Umbilical cord (tissue), 2 donors: ENCODE results near the gene RAB26. TPM values are rescaled to one million over a fixed set of nuclear protein-coding genes. Genes with fewer than 3 reads are reported as not detected.
"Not testable (repeated sequence)": the region's sequence is repeated elsewhere in the genome, so short reads cannot be mapped to it uniquely, and the experiment has no call there.

Source experiments
- DNase-seq: peaks from one replicate; pipeline ENCODE4 v3.0.0-alpha.2; 2015; ENCODE audit warnings: low spot score
- total RNA-seq: library from RNA; depleted of rRNA; stranded (reverse); fragments of >200 nt; gene quantifications from one replicate; pipeline ENCODE4 v1.2.3, GENCODE V29; 2014; ENCODE audit warnings: low replicate concordance; ENCODE audit not compliant: insufficient read depth

The RAB26 gene, protein sequence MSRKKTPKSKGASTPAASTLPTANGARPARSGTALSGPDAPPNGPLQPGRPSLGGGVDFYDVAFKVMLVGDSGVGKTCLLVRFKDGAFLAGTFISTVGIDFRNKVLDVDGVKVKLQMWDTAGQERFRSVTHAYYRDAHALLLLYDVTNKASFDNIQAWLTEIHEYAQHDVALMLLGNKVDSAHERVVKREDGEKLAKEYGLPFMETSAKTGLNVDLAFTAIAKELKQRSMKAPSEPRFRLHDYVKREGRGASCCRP
- 0.48 TPM for total RNA-seq

DNA sequence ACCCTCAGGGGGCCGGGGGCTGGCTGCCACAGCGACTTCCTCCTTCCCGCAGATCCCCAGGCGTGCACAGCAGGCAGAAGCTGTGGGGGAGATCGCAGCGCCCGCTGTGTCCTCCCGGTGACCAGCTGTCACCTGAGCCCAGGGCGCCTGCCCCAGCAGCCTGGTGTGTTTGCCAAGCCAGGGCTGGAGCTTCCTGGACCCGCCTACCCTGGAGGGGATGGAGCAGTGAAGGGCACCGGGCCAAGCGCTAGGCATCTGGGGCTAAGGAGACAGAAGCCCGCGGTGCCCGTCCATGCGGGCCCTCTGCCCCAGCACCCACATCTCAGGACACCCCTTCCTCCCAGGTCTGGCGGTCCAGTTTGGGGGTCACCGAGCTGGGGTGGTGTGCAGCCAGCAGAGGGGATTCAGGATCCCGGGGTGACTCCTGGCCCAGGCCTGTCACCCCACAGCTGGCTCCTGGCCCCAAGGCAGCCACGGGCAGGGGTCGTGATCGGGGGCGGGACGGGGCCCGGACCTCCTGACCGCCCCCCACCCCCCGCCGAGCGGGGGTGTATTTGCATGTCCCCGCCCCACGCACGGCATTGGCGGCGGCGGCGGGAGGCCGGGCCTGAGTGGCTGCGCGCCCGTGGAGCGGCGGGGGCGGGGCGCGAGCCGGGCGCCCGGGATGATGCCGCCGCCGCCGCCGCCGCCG lies at the start of gene RAB26:
Gene RAB26 (plus strand): TSS at position 645 of the 691 bp plus-strand sequence. CDS start 159 bp downstream, outside the sequence.
- DNase-seq, result peak; percentile 60

DNA sequence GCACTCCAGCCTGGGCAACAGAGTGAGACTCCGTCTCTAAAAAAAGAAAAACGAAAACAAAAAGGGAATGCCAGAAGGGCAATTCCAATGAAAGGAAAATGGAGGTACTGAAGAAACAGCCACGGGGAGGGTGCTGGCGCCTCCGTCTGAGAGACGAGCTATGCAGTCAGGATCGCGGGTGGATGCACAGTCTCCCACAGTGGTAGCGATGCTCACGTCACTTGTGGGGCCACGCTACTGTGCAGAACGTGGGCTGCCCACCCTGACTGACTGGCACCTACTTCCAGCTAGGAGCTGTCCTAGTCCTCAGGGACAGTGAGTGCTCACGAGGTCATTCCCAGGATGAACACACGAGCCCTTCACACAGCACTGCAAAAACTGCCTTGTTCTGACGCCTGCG lies 46.8 kb upstream of the RAB26 start:
- DNase-seq, result not testable (repeated sequence)

DNA sequence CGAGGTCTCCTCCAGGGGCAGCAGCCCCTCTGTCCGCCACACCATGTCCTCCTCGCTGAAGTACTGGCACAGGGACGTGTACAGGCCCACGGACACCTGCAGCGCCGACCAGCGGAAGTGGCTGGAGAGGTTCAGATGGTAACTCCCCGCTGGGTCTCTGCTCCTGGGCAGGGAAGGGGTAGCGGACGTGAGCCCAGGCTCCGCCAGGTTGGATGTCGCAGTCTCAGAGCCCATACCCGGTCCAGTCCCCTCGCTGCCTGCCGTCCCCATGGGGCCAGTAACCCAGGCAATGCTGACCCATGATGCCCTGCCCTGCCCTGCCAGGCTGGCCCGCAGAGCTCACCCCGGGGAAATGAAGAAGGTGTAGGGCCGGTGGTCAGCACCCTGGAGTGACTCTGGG lies 46.0 kb upstream of the RAB26 start:
- DNase-seq, result no peak

DNA sequence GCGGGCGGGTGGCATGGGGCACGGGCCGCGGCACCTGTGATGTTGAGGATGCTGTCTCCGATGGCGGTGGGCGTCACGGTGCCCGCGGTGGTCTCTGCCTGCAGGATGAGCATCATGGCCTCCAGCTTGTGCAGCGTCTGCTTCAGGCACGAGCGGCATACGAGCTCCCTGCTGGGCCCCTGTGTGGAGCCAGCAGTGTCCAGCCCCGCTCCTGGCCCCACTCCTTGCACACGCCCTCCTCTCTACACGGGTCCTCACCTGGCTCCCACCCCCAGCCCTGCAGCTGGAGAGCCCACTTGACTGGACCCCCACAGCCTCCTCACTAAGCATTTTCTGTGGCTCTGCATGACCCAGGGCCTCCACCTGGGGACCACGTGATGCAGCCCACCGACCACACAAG lies 44.0 kb upstream of the RAB26 start:
- DNase-seq, result not testable (repeated sequence)

DNA sequence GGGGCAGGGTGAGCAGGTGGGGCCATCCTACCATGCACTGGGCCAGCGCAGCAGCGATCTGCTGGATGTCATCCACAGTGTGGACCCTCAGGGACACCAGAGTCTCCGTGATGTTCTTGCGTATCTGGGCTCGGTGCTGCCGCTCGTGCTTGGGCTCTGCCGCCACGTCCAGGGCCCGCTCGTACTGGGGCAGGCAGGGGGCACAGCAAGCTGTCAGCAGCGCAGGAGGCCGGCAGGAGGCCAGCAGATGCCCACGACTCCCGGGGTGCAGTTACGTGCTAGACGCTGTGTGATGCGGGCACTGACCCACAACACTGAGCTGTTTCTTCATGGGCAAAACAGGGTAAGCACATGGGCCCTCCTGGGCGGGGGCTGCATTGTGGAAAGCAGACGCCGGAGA lies 43.1 kb upstream of the RAB26 start:
- not testable (repeated sequence) for DNase-seq

DNA sequence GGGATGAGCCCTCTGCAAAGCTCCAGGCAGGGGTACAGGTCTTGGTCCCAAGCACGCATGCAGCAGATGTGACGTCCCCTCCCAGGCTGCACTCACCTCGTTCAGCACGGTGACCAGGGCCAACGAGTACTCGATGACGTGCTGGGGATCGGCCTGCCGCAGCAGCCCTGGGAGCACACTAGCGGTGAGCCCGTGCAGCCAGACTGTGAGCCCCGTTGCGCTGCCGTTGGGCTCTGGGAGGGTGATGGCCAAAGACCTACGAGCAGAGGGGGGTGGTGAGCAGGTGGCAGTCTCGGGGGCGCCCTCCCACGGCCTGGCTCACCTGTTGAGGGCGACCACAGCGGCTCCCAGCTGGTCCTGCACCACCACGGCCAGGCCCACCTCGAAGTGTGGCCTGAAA lies 42.7 kb upstream of the RAB26 start:
- DNase-seq, result not testable (repeated sequence)

DNA sequence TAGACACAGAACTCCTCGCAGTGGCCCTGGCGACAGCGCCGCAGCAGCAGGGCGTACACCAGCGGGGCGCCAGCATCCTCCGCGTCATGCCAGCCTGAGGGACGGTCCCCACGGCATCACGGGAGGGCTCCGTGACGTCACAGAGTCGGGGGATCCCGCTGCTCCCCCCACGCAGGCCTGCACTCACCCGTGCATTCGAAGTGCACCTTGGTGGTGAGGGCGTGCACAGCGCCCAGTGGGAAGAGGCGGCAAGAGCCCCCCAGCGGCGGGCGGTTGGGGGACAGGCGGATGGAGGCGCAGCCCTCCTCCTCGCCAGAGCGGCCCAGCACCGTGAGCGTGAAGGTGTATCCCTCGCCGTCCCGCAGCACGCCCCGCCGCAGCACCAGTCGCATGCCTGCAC lies 42.2 kb upstream of the RAB26 start:
- not testable (repeated sequence) for DNase-seq

DNA sequence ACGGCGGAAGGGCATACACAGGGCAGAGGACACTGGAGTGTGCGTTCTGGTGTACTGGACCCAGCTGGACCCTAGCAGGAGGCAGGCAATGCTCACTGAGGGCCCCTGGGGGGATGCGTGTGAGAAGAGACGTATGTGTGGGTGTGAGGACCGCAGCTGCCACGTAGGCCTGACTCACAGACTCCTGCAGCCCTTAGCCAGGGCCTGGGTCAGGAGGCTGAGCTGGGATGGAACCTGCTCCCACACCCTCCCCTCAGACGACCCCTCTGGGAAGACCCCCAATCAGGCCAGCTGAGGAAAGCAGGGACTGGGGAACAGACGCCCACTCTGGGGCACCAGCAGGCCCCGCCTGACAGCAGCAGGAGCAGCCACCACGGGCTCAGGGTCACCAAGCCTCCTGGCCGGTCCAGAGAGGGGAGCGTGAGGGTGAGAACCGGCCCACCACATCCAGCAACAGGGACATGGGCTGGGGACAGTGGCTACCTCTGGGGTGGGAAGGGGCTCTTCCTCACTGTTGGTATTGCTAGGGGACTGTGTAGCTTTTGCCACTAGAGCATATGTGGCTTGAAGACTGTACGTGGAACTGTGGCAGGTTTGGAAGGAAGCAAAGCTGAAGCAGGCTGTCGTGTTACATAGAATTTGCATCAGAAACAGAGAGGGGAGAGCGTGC lies 41.2 kb upstream of the RAB26 start:
- not testable (repeated sequence) for DNase-seq

DNA sequence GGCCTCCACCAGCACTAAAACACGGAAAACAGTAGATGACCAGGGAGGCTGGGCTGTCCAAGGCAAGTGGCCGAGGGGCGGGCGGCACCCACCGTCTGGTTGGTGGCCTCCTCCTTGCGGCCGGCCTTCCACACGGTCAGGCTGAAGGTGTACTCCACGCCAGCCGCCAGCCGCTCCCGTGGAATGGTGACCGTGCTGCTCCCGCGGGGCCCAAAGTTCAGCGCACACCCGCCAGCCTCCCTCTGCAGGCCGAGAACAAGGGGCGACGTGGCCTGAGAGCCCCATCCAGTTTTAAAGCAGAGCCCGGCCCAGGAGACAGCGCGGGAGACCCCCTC lies 40.7 kb upstream of the RAB26 start:
- DNase-seq, result not testable (repeated sequence)

DNA sequence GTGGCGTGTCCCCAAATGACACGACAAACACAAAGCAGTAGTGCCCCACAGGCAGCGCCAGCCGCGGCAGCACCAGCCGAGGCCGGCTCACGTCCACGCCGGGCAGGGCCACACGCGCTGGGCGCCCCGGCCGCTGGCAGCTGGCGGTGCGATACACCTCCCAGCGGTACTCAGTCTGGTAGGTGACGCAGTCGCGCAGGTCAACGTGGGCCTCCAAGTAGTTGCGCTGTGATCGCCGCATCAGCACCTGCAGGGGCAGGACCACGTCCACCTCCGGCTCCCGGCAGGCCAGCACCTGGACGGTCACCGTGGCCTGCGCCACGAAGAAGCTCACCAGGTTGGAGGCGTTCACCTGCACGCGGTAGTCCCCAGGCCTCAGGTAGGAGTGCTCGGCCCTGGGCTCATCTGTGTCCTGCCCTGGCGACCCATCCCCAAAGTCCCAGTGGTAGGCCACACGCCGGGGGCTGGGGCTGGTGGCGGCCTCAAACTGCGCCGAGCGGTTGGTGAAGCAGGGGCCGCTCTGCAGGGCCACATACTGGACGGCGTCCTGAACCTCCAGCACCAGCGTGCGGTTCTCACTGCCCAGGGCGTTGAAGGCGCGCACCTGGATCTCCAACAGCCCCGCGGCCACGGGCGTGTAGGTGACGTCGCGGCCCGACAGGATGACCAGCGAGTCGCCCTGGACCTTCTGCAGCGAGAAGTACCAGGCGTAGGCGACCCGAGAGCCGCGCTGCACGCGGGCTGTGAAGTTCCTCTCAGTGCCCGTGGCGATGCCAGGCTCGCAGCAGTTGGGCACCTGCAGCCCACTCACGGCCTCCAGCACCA lies 39.8 kb upstream of the RAB26 start:
- DNase-seq, result not testable (repeated sequence)

DNA sequence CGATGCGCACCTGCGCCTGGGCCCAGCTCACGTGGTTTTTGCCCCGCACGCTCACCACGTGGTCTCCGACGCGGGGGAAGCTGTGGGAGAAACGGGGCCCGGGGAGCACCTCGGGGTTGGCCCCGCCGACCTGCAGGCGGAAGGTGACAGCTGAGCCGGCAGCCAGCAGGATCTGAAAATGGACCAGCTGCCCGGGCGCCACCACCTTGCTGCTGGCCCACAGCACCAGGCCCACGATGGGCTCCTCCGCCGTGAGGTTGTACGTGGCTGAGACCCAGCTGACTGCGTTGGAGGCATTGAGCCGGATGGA lies 39.2 kb upstream of the RAB26 start:
- DNase-seq, result not testable (repeated sequence)

DNA sequence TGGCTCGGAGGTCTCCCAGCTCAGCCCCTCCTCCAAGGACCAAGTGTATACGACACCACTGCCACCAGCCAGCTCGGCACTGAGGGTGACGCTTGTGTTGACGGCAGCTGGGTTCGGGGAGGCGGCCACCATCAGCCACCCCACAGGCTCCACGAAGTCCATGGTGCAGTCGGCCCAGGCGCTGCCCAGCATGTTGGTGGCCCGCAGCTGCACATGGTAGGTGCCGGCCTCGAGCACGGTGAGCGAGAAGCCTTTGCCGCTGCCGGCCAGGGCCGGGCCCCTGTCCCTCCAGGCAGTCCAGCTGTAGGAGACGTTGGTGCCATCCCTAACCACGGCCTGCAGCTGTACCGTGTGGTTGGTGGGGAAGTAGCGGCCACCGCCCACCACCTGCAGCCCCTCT lies 38.6 kb upstream of the RAB26 start:
- DNase-seq, result not testable (repeated sequence)

DNA sequence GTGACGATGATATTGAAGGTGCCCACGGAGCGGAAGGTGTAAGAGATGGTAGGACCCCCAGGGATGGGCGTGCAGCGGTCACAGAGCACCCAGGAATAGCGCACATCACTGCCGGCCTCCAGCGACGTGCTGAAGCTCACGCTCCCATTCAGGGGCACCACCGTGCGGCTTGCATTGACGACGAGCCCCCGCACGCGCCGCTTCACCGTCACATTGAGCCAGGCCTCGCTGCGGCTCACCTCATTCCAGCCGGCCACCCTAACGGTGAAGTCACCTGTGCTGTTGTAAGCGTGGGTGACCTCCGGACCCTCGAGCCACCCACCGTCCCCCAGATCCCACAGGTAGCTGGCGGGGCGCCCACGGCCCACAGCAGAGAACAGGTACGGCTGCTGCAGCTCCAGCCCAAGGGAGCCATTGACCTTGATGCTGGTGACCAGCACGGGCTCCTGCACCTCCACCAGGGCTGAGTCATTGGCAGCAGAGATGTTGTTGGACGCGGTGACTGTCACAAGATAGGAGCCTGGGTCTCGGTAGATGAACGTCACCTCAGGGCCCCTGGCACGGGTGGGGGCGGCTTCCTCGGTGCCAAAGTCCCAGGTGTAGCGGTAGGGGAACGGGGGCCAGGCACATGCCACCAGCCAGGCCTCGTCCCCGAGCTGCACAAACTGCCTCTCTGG lies 38.0 kb upstream of the RAB26 start:
- not testable (repeated sequence) for DNase-seq

DNA sequence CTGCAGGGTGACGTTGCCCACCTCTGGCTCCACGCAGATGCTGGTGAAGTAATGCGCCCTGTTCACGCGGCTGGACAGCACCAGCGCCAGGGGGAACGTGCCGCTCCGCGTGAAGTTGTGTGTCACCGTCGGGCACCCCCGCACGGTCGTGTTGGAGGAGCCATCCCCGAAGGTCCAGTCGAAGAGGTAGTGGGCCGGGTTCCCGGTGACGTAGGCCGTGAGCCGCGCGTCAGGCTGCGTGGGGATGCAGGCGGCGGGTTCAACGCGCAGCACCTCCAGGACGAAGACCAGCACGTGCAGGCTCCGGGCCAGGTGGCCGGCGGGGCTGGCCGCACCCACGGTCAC lies 37.4 kb upstream of the RAB26 start:
- DNase-seq, result not testable (repeated sequence)

DNA sequence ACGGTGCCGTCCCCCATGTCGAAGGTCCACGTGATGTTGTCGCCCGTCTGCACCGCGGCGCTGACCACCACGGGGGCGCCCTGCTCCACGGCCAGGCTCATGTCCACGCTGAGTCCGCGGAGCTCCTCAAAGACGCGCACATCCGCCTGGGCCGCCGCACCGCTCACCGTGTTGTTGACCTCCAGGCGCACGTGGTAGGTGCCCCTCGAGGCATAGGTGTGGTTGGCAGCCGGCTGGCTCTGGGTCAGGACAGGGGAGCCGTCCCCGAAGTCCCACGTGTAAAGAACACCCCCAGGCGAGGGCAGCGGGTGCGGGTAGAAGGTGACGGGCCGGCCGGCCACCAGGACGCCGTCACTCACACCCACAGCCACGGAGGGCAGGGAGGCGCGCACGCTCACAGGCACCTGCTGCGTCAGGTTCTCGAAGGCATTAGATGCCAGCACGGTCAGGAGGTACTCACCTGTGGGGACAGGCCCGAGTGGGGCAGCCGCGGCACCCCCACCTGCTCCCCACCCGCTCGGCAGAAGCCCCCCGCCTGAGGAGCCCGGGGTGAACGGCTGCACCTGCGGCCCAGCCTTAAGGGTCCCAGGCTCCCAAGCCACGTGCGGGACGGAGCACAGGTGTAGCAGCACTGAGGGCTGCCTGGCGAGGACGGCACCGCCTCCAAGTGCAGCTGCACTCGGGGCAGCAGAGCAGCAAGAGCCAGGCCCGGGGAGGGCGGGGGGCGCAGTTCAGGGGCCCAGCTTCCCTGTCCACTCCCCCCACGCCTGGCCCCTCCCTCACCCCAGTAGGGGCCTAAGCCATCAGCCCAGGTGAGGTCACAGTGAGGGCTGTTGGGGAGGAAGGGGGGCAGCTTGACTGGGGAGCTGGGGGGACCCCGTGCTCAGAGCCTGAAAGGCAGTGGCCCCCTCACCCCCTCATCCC lies 36.8 kb upstream of the RAB26 start:
- DNase-seq, result not testable (repeated sequence)

DNA sequence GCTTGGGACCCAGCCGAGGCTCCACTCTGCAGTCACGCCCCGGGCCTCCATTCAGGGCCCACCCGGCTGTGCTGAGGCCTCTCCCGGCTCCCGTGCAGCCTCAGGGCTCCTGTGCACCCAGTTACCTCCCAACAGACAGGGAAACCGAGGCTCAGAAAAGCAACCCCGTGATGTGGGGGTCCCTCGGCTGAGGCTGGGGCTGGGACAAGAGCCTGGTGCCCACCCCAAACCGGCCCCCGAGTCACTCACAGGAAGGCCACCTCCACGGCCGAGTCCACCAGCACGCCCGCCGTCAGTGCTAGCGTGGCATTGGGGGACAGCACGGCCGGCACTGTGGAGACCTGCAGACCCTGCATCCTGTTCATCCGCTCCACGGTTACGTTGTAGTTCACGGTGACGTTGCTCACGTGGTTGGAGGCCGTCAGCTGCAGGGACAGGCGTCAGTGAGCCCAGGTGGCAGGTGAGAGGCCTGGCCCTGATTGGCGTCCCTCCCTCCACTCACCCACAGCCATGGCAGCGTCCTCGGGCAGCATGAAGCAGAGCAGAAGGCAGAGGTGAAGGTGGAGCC lies 35.8 kb upstream of the RAB26 start:
- not testable (repeated sequence) for DNase-seq

DNA sequence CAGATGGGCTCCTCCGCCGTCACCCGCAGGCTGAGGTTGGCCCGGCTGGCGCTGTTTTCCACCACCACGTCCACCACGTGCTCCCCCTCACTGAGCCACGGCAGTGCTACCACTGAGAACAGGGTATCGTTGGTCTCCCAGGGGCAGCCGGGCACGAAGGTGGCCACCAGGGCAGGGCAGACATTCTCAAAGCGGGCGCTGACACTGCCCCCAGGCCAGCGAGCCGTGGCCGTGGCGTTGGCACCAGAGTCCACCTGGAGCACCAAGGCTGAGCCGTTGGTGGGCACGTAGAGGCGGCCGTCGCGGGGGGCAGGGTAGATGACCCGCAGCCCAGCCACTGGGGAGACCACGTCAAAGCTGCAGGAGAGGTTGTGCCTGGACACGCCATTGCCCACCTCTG lies 34.2 kb upstream of the RAB26 start:
- not testable (repeated sequence) for DNase-seq

DNA sequence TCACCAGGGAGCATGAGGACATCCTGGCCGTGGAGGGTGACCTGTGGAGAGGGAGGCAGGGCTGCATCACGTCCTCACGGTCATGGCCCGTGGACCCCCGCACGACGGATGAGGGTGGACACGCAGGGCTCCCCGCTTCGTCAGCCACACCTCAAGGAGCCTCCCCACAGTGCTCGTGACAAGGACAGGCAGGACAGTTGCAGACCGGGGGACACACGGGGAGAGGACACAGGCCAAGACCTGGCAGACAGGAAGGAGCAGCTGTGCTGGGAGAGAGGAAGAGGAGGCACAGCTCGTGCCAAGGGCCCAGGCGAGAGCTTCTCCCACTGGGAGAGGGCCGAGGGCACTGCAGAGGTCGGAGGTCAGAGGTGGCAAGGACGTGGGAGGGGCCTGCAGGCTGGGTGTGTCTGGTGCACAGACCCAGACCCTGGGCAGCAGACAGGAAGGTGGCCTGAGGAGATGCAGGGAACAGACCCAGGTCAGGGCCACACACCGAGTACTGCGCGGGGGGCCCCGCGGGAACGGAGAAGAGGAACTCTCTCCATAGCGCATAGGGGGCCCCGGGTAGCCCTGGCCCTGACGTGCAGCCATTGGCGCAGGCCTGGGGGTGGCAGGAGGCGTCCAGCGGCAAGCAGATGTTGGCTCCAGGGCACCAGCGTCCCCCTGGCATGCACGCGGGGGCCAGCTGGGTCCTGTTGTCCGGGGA lies 33.4 kb upstream of the RAB26 start:
- DNase-seq, result not testable (repeated sequence)

DNA sequence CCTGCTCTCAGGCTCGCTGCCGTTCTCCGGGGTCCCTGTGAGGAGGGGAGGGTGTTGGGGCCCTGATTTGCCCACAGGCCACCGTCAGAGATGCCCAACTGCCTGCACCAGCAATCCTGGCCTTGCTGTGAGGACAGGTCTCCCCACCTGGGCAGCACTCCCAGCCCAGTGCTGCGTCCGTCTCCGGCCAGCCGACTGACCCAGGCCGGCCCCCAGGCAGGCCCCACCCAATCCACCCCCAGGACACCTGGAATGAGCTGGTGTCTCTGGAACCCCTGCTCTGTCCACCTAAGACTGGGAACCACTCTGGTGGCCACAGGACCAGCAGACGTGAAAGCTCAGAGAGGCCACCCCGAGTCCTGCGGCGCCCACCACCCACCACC lies 32.8 kb upstream of the RAB26 start:
- DNase-seq, result no peak
